ENCODE results near the gene RNF112.
"Not testable (repeated sequence)": the region's sequence is repeated elsewhere in the genome, so short reads cannot be mapped to it uniquely, and the experiment has no call there.

The RNF112 gene

GRCh38 chr17:19414396-19415280 lies 3.6 kb downstream of the RNF112 start:
- DNase-seq, result no peak

GRCh38 chr17:19415311-19415710 lies 4.3 kb downstream of the RNF112 start:
- DNase-seq, result no peak

GRCh38 chr17:19415806-19416775 lies 5.1 kb downstream of the RNF112 start:
- no peak for DNase-seq

GRCh38 chr17:19417611-19418010 lies 6.6 kb downstream of the RNF112 start:
- no peak for DNase-seq

GRCh38 chr17:19418251-19418992 lies 7.4 kb downstream of the RNF112 start:
- DNase-seq, result no peak

GRCh38 chr17:19421219-19421618 lies 10.2 kb downstream of the RNF112 start:
- no peak for DNase-seq

- DNase-seq, result no peak
These were observed 10.9 kb downstream of the RNF112 start for GRCh38 chr17:19421926-19422325.

- no peak for DNase-seq
These were observed 14.2 kb downstream of the RNF112 start for GRCh38 chr17:19424934-19425868.

- no peak for DNase-seq
These were observed 15.6 kb downstream of the RNF112 start for GRCh38 chr17:19426631-19427030.

- DNase-seq, result no peak
These were observed 20.7 kb downstream of the RNF112 start for GRCh38 chr17:19431691-19432090.

- DNase-seq, result no peak
These were observed 22.2 kb downstream of the RNF112 start for GRCh38 chr17:19433255-19433654.

- DNase-seq, result no peak
These were observed 22.8 kb downstream of the RNF112 start for GRCh38 chr17:19433727-19434340.

GRCh38 chr17:19440421-19440820 lies 29.4 kb downstream of the RNF112 start:
- no peak for DNase-seq

- not testable (repeated sequence) for DNase-seq
These were observed 30.3 kb downstream of the RNF112 start for GRCh38 chr17:19441288-19441687.

GRCh38 chr17:19442731-19443130 lies 31.7 kb downstream of the RNF112 start:
- DNase-seq, result no peak

- DNase-seq, result no peak
These were observed 32.1 kb downstream of the RNF112 start for GRCh38 chr17:19443148-19443547.

- DNase-seq, result no peak
These were observed 34.1 kb downstream of the RNF112 start for GRCh38 chr17:19445105-19445504.

GRCh38 chr17:19446577-19446976 lies 35.5 kb downstream of the RNF112 start:
- DNase-seq, result not testable (repeated sequence)

- DNase-seq, result peak; percentile 47
These were observed 36.1 kb downstream of the RNF112 start for GRCh38 chr17:19447085-19447583.

- DNase-seq, result no peak
These were observed 37.6 kb downstream of the RNF112 start for GRCh38 chr17:19448341-19449268.

Data from stimulated activated CD4-positive, alpha-beta T cell treated with anti-CD3 and anti-CD28 coated beads, Interleukin-4, amount 100 ng/mL, for 4 hours (primary cell).